ENCODE data around the gene IWS1. TPM values are rescaled to one million over a fixed set of nuclear protein-coding genes. Genes with fewer than 3 reads are reported as not detected.
"Not testable (repeated sequence)": the region's sequence is repeated elsewhere in the genome, so short reads cannot be mapped to it uniquely, and the experiment has no call there.

IWS1 gene
- total RNA-seq: 44.3 and 44.6 TPM in 2 replicates

DNA sequence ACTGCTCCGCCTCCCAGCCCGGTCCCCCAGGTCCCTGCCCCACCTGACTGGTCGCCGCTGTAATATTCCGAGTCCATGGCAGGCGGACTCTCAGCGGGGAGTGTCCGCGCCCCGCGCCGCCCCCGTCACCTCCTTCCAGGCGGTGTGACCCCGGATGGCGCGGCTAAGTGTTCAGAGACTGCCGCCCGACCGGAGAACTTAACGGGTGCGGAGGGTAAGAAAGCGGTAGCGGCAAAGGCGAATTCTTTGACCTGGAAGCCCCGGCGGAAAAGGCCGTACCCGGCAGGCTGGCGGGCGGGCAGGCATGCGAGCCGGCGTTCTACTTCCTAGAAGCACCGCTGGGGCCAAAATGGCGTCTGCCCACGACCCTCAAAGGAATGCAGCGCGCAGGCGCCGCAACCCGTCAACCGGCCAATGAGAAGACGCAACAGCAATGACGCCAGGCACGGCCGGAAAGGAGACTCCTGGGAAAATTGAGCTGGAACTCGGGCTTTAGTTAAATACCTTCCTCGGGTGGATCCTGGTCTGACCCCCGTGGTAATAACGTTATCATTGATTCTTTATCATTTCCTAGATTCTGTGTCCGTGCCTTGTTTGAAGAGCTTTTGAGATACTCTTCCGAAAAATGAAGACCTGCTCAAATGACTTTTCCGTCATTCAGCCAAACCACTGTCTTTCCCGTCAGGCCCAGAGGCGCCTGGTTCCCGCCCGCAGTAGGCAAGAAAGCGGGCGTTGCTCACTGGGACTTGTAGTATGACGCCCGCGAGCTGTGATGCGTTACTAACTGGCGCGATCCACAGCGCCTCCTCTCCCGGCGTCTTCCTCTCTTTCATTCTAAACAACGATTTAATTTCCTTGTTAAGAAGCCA, at the start of gene IWS1:
Gene IWS1 (minus strand): TSS at position 358 of the 869 bp plus-strand sequence. CDS start 281 bp downstream, at position 77.
- intact Hi-C loops (cut with micrococcal nuclease): loop anchor here (1.0 to 5.0 kb wide), 9 partner anchors 37 to 864 kb away; partner anchors contain the start of genes ERCC3, SFT2D3, UGGT1 and WDR33

DNA sequence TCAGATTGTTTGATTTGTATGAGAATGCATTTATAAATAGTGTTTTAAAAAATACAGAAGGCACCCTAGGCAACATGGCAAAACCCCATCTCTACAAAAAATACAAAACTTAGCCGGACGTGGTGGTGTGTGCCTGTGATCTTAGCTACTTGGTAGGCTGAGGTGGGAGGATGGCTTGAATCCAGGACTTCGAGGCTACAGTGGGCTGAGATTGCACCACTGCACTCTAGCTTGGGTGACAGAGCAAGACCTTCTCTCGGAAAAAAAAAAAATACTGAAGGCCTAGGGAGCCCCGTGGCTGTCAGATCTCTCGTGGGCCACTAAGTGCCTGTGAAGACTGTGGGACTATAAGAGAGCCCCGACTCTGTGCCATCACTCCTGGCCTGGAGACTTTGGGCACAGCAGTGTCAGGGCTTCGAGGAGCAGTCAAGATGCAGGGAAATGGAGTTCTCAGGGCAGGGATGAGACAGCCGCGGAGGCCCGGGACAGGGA, 49.7 kb upstream of the IWS1 start:
- intact Hi-C loops (cut with micrococcal nuclease): no loop called here

DNA sequence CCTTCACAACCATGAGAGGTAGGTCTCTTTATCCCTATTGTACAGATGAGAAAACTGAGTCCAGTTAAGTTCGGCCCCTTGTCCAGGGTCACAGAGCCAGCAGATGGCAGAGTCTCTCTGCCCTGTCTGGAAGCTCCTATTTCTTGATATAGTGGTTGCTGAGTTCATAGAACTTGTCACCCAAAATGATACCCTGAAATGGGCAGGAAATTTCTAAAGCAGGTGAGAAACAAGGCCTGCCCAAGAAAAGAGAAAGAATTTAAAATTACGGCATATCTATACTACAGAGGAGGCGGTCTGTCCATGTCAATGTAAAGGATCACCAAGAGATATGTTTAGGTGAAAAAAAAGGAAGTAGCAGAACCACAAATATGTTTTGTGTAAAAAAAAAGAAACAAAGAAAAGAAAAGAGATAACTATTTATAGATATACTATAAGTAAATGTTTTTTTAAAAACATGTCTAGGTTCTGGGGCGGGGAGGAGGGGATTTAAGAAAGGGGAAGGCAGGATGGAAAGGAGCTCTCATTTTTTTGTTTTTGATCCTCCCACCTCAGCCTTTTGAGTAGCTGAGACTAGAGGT, 49.0 kb upstream of the IWS1 start:
- intact Hi-C loops (cut with micrococcal nuclease): no loop called here

DNA sequence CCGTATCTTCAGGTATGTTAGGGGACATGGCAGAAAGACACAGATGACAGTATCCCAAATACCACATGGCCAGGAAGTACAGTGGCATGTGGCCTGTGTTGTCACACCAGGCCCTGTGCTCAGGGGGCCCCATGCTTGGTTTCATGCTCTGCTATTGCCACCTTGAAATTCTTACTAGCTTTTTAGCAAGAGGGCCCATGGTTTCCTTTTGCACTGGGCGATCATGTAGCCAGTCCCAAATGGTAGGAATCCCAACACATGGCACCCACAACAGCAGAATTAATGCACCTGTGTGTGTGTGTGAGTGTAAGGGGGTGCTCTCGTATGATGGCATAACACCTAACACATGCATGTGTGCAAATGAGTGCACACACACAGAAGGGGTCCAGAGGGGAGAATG, 48.4 kb upstream of the IWS1 start:
- intact Hi-C loops (cut with micrococcal nuclease): no loop called here

DNA sequence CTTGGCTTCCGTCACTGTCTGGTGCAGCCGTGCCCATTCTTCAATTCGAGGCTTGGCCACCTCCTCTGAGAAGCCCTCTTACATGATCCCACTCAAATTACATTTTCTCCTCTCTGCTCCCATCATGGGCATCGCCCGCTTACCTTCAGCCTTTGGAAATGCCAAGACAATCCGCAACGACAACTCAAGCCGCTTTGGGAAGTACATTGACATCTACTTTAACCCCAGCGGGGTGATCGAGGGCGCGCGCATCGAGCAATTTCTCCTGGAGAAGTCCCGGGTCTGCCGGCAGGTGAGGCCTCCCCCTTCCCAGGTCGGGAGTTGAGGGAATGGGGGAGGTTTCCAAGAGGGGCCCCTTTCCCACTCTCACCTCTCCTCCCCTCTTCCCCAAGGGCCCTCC, 47.5 kb upstream of the IWS1 start:
- intact Hi-C loops (cut with micrococcal nuclease): no loop called here

DNA sequence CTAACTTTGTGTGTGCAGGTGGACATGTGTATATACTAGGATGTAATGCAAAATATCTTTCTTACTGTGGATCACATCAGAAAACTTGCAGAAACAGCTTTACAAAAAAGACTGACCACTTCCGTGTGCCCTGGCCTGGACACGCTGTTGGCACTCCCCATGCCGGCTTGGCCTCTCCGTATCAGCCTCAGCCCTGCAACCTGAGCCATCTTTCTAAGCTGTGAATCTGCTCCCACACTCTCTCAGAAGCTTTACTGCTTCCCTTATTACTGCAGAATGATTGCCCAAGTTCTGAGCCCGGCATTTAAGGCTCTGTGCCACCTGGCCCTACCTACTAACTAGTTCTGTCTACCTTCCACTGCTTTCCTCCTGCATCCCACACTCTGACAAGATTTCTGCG, 47.0 kb upstream of the IWS1 start:
- intact Hi-C loops (cut with micrococcal nuclease): no loop called here

DNA sequence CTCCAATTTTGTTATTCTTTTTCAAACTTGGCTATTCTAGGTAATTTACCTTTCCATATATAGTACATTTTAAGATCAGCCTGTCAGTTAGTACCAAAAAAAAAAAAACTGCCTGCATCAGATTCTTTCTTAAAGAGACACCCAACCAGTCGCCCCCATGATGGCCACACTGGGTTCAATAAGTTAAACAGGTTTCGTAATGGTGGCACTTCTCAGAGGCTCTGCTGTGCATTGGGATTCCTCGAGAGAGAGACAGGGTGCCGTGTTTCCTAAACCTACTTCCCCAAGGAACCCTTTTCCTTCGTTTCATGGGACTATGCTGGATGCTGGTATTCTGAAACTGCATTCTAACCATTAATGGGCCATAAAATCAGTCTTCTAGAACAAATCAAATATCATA, 46.6 kb upstream of the IWS1 start:
- intact Hi-C loops (cut with micrococcal nuclease): no loop called here

DNA sequence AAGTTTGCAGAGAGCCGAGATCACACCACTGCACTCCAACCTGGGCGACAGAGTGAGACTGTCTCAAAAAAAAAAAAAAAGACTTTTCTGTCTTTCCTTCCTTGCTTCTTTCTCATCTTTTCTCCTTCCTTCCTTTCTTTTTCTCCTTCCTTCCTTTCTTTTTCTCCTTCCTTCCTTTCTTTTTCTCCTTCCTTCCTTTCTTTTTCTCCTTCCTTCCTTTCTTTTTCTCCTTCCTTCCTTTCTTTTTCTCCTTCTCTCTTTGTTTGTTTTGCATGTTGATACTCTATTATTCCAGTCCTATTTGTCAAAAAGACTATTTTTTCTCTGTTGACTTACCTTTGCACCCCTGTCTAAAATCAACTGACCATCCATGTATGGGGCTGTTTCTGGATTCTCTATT, 46.1 kb upstream of the IWS1 start:
- intact Hi-C loops (cut with micrococcal nuclease): not testable (repeated sequence)

DNA sequence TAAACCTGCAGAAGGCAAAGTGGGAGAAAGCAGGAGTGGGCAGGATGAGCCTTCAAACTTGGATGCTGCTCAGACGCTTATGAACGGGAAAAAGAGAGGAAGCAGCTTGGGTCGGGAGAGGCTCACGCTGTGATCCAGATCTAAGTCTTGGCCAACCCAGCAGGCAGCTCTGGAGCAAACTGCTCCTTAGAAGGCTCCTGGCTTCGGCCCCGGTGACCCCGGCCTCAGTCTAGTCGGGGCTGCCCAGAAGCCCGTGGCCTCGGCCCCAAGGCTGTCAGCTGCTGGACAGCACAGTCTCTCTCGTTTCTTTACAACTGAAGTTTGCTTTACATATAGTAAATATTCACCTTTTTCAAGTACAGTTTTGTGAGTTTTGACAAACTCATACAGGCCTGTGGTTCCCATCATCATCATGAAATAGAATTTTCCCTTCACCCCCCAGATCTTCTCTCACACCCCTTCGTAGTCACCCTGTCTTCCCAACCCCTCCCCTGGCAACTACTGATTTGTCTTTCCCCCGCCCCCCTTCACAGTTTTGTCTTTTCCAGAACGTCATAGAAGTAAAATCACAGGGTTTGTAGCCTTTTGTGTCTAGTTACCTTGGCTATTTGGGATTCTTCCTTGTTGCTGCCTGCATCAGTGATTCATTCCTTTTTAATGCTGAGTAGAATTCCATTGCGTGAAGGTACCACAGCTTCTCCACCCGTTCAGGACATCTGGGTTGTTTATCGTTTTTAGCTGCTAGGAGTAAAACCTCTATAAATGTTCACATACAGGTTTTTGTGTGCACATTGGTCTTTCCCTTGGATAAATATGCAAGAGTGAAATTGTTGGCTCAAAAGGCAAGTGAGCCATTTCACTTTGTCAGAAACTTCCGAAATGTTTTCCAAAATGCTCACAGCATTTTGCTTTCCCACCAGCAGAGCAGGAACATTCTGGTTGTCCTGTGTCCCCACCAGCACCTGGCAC, 44.3 kb upstream of the IWS1 start:
- intact Hi-C loops (cut with micrococcal nuclease): no loop called here

DNA sequence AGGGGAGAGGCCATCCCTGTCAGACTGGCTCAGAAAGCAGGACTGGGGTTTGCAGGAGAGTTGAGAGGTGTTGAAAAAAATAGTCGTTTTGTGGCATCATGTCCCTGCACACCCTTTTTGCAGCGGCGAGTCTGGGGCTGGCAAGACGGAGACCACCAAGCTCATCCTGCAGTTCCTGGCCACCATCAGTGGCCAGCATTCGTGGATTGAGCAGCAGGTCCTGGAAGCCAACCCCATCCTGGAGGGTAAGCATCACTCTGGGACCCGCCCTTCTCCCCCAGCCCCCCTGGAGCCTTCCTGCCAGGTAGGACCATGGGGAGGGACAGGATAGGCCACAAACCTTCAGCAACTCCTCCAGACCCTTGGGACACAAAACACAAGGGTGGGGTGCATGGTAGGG, 43.4 kb upstream of the IWS1 start:
- intact Hi-C loops (cut with micrococcal nuclease): no loop called here

DNA sequence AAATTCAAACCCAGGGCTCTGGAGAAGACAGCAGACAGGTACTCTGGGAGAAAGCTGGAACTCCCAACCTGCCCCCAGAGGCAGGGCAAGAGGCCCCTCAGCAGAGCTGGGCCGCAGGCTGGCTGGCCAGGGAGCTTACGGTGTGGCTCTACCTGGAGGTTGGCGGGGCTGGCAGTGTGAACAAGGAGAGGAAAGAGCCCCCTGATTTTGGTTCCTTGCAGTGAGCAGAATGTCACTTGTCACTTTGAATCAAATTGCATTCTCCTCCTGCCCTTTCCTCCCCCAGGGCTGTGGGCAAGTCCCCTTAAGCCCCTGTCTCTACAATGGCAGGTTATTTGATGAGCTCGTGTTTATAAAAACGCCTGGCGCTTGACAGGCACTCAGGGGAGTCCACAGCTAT, 41.8 kb upstream of the IWS1 start:
- intact Hi-C loops (cut with micrococcal nuclease): no loop called here

DNA sequence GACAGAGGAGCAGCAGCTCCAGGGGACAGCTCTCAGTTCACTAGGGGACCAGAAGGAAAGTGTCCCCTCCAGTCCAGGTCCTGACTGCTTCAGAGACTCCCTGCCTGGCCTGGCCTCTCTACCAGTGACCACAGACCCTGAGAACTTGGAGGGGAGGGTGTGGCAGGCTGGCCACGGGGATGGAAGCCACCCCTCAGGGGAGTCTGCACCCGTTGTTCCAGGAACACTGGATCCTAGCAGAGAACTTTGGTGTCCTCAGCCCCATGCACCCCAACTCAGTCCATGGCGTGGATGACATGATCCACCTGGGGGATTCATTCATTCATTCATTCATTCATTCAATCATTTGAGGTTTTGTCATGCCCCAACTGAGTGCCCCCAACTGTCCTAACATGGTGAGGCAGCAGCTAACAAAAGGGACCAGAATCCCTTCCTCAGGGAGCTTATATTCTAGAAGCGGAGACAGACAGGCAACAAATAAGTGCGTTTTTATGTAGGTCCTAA, 41.1 kb upstream of the IWS1 start:
- intact Hi-C loops (cut with micrococcal nuclease): no loop called here

DNA sequence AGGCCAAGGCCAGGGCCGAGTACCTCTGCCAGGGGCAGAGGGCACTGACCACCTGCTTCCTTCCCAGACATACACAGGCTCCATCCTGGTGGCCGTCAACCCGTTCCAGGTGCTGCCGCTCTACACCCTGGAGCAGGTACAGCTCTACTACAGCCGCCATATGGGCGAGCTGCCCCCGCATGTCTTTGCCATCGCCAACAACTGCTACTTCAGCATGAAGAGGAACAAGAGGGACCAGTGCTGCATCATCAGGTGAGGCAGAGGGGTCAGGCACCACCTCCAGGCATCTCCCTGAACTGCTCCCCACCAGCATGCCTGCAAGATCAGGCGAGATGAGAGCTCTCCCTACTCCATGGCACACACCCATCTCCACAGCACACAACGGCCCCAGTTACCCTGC, 40.3 kb upstream of the IWS1 start:
- intact Hi-C loops (cut with micrococcal nuclease): no loop called here

DNA sequence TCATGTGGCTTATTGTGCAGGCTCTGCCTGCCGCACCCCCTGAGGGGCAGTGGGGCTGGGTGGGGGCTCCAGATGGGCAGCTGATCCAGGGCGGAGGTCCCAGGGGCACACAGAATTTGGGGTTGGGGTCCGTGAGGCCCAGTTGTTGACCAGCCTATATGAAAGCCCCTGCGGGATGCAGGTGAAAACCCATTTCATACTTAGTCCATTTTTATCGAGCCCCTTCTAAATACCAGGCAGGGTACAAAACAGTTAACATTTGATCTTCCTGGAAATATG, 39.8 kb upstream of the IWS1 start:
- intact Hi-C loops (cut with micrococcal nuclease): no loop called here

DNA sequence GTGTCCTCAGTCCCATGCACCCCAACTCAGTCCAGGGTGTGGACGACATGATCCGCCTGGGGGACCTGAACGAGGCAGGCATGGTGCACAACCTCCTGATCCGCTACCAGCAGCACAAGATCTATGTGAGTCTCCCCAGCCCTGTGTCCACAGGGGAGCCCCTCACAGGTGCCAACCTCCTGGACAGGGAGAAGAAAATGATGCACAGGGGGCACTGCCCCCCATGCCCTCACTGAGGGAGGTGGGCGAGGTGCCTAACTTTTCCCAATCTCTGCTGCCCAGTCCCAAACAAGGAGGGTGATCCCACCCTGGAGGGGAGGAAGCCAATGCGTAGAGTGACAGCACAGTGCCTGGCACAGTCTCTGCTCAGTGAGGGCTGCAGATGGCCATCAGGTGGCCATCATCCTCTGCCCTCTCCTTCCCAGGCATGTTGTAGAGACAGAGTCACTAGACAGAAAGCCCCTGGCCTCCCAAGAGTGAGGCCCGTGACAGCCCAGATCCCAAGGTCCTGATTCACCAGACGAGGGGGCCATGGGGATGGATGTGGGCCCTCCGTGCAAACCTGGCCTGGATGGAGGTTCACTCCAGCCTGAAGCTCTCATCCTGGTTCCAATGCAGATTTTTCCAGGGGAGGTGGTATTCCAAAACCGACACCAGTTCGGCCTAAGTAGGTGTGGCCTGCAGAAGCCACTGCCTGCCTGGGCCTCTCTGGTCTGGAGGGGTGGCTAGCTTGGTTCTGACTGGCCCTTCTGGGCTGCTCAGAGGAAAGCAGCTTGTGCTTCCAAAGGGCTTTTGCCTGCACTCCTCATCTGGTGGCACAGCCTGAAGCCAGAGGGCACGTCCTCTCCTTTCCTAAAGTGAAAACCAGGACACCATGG, 39.2 kb upstream of the IWS1 start:
- intact Hi-C loops (cut with micrococcal nuclease): no loop called here

DNA sequence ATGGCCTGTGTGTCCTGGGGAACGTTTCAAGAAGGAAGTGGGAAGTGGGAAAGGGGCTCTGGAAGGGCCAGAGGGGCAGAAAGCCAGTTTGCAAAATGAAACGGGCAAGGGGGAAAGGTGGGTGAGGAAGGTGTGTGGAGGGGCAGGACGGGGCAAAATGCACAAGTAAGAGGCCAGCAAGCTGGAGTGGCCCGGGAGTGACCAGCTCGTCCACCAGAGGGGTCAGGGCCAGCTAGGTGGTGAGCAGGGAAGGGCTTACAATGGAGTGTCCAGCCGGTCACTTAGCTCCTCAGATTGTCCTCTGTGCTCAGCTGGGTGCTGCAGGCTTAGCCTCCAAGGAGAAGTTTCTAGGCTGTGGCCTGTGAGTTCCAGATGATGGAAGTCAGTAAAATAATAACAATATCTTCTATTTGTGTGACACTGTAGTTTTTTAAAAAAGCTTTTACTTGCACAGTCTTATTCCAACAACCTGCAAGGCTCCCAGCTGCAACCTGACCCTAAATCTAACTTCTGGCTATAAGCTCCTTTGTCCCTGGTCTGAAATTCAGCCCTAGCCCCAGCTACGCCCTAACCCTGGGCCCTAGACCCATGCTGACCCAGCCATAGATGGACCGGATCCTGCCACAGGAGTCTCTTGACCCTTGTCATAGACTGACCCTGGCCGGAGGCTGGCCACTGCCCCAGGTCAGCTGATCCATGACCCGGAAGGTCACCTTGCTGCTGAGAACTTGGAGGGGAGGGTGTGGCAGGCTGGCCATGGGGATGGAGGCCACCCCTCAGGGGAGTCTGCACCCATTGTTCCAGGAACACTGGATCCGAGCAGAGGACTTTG, 38.4 kb upstream of the IWS1 start:
- intact Hi-C loops (cut with micrococcal nuclease): no loop called here

DNA sequence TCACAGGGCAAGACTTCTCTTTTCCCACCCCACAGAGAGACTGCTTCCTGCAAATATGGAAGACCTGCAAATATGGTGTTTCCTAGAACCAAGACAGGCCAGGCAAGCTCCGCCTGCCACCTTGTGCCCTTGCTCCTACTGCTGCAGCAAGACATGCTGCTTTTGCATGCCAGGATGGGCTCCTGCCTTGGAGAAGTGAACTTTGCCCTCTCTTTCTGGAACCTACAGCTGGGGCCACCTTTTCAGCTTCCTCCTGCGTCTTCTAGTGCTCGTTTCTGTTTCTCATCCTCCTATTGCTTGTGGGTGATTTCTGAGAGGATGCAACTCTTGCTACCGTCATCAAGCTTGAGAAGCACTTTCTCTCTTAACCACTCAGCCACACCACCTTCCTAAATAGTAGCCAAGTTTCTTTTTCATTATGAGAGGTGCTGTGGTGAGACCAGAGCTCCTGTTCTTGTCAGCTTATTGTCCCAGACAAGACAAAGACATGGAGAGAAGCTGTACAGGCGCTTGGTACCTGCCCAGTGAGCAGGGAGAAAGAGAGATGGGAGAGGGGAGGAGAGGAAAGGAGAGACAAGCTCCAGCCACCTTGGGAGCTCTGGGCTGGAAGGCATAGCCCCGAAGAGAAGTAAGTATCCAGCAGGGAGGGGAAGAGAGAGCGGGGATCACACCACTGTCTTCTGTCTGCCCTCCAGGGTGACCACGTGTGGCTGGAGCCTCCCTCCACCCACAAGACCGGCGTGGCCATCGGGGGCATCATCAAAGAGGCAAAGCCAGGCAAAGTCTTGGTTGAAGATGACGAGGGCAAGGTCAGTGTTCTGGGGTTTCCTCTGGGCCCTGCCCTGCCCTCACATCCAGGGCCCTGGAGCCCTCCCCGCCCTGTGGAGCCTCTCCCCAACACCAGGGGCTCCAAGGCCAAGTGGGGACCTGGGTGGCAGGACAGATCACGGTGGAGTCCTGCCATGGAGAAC, 37.5 kb upstream of the IWS1 start:
- intact Hi-C loops (cut with micrococcal nuclease): loop anchor here (1.0 kb wide), 1 partner anchor 37 kb away; the partner anchor contains the start of gene IWS1

DNA sequence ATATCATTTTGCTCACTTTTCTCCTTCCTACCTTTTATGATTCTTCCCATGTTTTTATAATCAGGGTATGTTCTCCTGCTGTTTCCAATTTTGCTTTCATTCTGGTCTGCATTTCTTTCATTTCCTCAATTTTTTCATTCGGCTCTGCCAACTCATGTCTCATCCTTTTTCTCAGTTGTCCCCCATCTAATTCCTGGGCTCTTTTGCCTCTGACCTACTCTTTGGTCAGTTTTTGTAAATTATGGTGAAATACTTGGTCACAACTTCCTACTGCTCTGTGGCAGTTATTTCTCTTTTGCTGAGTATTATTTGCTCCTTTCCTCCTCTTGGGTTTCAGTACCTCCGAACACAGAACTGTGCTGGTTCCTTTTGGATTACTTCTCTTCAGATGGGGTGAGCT, 36.6 kb upstream of the IWS1 start:
- intact Hi-C loops (cut with micrococcal nuclease): loop anchor here (1.0 kb wide), 1 partner anchor 37 kb away; the partner anchor contains the start of gene IWS1
